GM12865 (cell line): ENCODE measurements around the gene UCHL1.
"Not testable (repeated sequence)": the region's sequence is repeated elsewhere in the genome, so short reads cannot be mapped to it uniquely, and the experiment has no call there.

Source experiments
- DNase-seq: peaks from one replicate; pipeline ENCODE4 v3.0.0; 2010; ENCODE audit warnings: low read depth
- H3K4me3 ChIP-seq: 2 replicates; pipeline ENCODE4 v1.5.1; 2011; ENCODE audit warnings: mild to moderate bottlenecking, low read depth, low read length, control low read depth
- TF ChIP-seq, protein P1 (sequence below): IDR thresholded peaks from 2 replicates; pipeline ENCODE4 v1.5.1; 2011; ENCODE audit warnings: low read length, control low read depth, low read depth, inconsistent platforms; ENCODE audit not compliant: insufficient read depth; ENCODE audit errors: missing control alignments

Gene UCHL1

GRCh38 chr4:41268721-41269517 lies 12.2 kb downstream of the UCHL1 start:
- TF ChIP-seq, protein P1, sequence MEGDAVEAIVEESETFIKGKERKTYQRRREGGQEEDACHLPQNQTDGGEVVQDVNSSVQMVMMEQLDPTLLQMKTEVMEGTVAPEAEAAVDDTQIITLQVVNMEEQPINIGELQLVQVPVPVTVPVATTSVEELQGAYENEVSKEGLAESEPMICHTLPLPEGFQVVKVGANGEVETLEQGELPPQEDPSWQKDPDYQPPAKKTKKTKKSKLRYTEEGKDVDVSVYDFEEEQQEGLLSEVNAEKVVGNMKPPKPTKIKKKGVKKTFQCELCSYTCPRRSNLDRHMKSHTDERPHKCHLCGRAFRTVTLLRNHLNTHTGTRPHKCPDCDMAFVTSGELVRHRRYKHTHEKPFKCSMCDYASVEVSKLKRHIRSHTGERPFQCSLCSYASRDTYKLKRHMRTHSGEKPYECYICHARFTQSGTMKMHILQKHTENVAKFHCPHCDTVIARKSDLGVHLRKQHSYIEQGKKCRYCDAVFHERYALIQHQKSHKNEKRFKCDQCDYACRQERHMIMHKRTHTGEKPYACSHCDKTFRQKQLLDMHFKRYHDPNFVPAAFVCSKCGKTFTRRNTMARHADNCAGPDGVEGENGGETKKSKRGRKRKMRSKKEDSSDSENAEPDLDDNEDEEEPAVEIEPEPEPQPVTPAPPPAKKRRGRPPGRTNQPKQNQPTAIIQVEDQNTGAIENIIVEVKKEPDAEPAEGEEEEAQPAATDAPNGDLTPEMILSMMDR: no peak
- H3K4me3 ChIP-seq: no peak overlapping the region
- DNase-seq: no peak

- TF ChIP-seq, protein P1: no peak
These were observed 13.0 kb downstream of the UCHL1 start for GRCh38 chr4:41269682-41270081.

GRCh38 chr4:41275931-41276330 lies 19.2 kb downstream of the UCHL1 start:
- H3K4me3 ChIP-seq, DNase-seq: not testable (repeated sequence)

More at GRCh38 chr4:41269682-41270081, 13.0 kb downstream of the UCHL1 start:
- no peak overlapping the region for H3K4me3 ChIP-seq
- DNase-seq: no peak

DNA sequence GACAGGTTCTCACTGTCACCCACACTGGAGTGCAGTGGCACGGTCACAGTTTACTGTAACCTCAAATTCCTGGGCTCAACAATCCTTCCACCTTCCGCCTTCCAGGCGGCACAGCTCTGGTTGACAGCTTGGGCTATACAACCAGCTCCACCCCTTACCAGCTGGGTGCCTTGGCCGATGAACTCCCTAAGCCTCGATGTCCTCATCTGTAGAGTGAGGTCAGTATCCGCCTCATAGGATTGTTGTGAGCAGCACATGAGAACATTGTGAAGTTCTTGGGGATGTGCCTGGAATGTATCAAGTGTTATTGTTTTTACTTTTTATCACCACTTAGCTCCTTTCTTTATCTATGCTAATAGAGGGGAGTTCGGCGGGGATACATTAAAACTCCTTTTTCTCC lies 23.3 kb downstream of the UCHL1 start:
- H3K4me3 ChIP-seq: no peak overlapping the region
- no peak for DNase-seq
- TF ChIP-seq, protein P1: no peak

- TF ChIP-seq, protein P1: peak; percentile 82
- peak; percentile 77 for DNase-seq
- no peak overlapping the region for H3K4me3 ChIP-seq
These were observed 24.4 kb downstream of the UCHL1 start for GRCh38 chr4:41281038-41281634.

GRCh38 chr4:41282366-41282765 lies 25.6 kb downstream of the UCHL1 start:
- H3K4me3 ChIP-seq: no peak overlapping the region
- TF ChIP-seq, protein P1: no peak
- no peak for DNase-seq

- no peak overlapping the region for H3K4me3 ChIP-seq
- TF ChIP-seq, protein P1: no peak
- DNase-seq: no peak
These were observed 28.6 kb downstream of the UCHL1 start for GRCh38 chr4:41285202-41285863.
